HG03439 (cell line): ENCODE results near the gene ZNF555.
A peak's percentile ranks its signal among the peaks of the same experiment; 100 is the strongest.
"Not testable (repeated sequence)": the region's sequence is repeated elsewhere in the genome, so short reads cannot be mapped to it uniquely, and the experiment has no call there.

Source experiments
- ATAC-seq: cut with Tn5 transposase; IDR thresholded peaks from one replicate; pipeline ENCODE4 v1.9.1; 2021; ENCODE audit warnings: mild to moderate bottlenecking, moderate library complexity; ENCODE audit not compliant: unreplicated experiment

The ZNF555 gene

GRCh38 chr19:2806736-2807378 is 34.4 kb upstream of the ZNF555 start:
- no peak for ATAC-seq

GRCh38 chr19:2807379-2808128 is 33.7 kb upstream of the ZNF555 start:
- no peak for ATAC-seq

GRCh38 chr19:2808129-2808941 is 32.9 kb upstream of the ZNF555 start:
- ATAC-seq, result no peak

GRCh38 chr19:2809387-2810140 is 31.7 kb upstream of the ZNF555 start:
- no peak for ATAC-seq

GRCh38 chr19:2810141-2811091 is 30.9 kb upstream of the ZNF555 start:
- ATAC-seq, result no peak

GRCh38 chr19:2811221-2811722 is 30.0 kb upstream of the ZNF555 start:
- ATAC-seq, result no peak

GRCh38 chr19:2811735-2812413 is 29.4 kb upstream of the ZNF555 start:
- no peak for ATAC-seq

GRCh38 chr19:2812414-2813234 is 28.7 kb upstream of the ZNF555 start:
- ATAC-seq, result no peak

GRCh38 chr19:2813235-2814160 is 27.8 kb upstream of the ZNF555 start:
- ATAC-seq, result no peak

GRCh38 chr19:2814426-2814825 is 26.8 kb upstream of the ZNF555 start:
- ATAC-seq, result no peak

- ATAC-seq, result no peak
These were observed 26.1 kb upstream of the ZNF555 start for GRCh38 chr19:2815191-2815614.

- ATAC-seq, result no peak
These were observed 25.4 kb upstream of the ZNF555 start for GRCh38 chr19:2815923-2816322.

- ATAC-seq, result no peak
These were observed 24.6 kb upstream of the ZNF555 start for GRCh38 chr19:2816641-2817040.

- not testable (repeated sequence) for ATAC-seq
These were observed 23.9 kb upstream of the ZNF555 start for GRCh38 chr19:2817237-2817829.

- ATAC-seq, result peak; percentile 87
These were observed 21.6 kb upstream of the ZNF555 start, which contains the start of gene ZNF554 for GRCh38 chr19:2819540-2820111. Gene ZNF554 (plus strand): TSS chr19:2819868. CDS start chr19:2820072, 204 bp downstream.

GRCh38 chr19:2820112-2820702 is 21.1 kb upstream of the ZNF555 start:
- no peak for ATAC-seq
